Caco-2 (cell line): ENCODE results near the gene PDRG1. TPM values are rescaled to one million over a fixed set of nuclear protein-coding genes. Genes with fewer than 3 reads are reported as not detected.

ENCODE experiments used
- BruUV-seq: library from RNA; stranded (reverse); fragments of 400-500 nt; replicated peaks from 2 replicates; lab custom pipeline; 2021; lab: Mats Ljungman, UMichigan
- CTCF ChIA-PET: fragments of 300-600 bp; sonication (Branson Sonifier 250); formaldehyde crosslinking; loops from one replicate; lab custom pipeline; 2022; ENCODE audit warnings: antibody characterized with exemption; lab: Charles Lee
- POLR2A ChIA-PET: fragments of 300-600 bp; sonication (Branson Sonifier 250); formaldehyde crosslinking; loops from one replicate; lab custom pipeline; 2022; ENCODE audit warnings: antibody characterized with exemption; lab: Charles Lee
- DNase-seq, 2 experiments: peaks; one replicate each; pipeline versions ENCODE4 v3.0.0 to v3.0.0-alpha.2; 2020 to 2022
- H3K27me3 ChIP-seq: replicated peaks from 2 replicates; pipeline ENCODE4 v1.6.0; 2011; ENCODE audit warnings: low read length; ENCODE audit not compliant: control insufficient read depth, insufficient read depth
- H3K36me3 ChIP-seq: 2 replicates; pipeline ENCODE4 v1.5.1; 2011; ENCODE audit warnings: low read length; ENCODE audit not compliant: control insufficient read depth, insufficient read depth
- H3K4me1 ChIP-seq: fragments of 250-450 bp; sonication (Bioruptor Pico); 2 replicates; pipeline ENCODE4 v1.5.1; 2020; ENCODE audit warnings: mild to moderate bottlenecking
- H3K4me3 ChIP-seq: 2 replicates; pipeline ENCODE4 v1.5.1; 2011; ENCODE audit warnings: low read depth, mild to moderate bottlenecking, control low read depth, low read length
- H3K9me3 ChIP-seq: fragments of 250-450 bp; sonication (Bioruptor Pico); 2 replicates; pipeline ENCODE4 v1.5.1; 2020; ENCODE audit warnings: mild to moderate bottlenecking, moderate library complexity
- H3K27ac Mint-ChIP-seq: one replicate; pipeline ENCODE4 v1.8.0; 2022; ENCODE audit warnings: mixed read lengths; ENCODE audit not compliant: unreplicated experiment
- H3K27me3 Mint-ChIP-seq: one replicate; pipeline ENCODE4 v1.8.0; 2022; ENCODE audit warnings: mixed read lengths; ENCODE audit not compliant: insufficient read depth, unreplicated experiment
- H3K36me3 Mint-ChIP-seq: one replicate; pipeline ENCODE4 v1.8.0; 2022; ENCODE audit warnings: mild to moderate bottlenecking, mixed read lengths; ENCODE audit not compliant: insufficient read depth, unreplicated experiment
- H3K4me1 Mint-ChIP-seq: one replicate; pipeline ENCODE4 v1.8.0; 2022; ENCODE audit warnings: low read depth, mixed read lengths; ENCODE audit not compliant: unreplicated experiment
- H3K4me3 Mint-ChIP-seq: one replicate; pipeline ENCODE4 v1.8.0; 2022; ENCODE audit warnings: mild to moderate bottlenecking, moderate library complexity, mixed read lengths; ENCODE audit not compliant: unreplicated experiment
- H3K9me3 Mint-ChIP-seq: one replicate; pipeline ENCODE4 v1.8.0; 2022; ENCODE audit warnings: mixed read lengths; ENCODE audit not compliant: unreplicated experiment
- intact Hi-C: fragments of 100-400 bp; cut with micrococcal nuclease; formaldehyde crosslinking; loops from one replicate; pipeline ENCODE4 v1.10.0; 2022; ENCODE audit not compliant: unreplicated experiment
- total RNA-seq: library from RNA; stranded (reverse); gene quantifications from 2 replicates; pipeline ENCODE4 v1.2.3, GENCODE V29; 2022
- TF ChIP-seq, protein P1 (sequence below), 2 experiments: fragments of 200-600 bp in 1 of 2; IDR thresholded peaks; 1 replicate in 1 of 2; 2 replicates in 1 of 2; pipeline versions ENCODE4 v1.5.1 to v1.8.0; 2011 to 2022; ENCODE audit warnings: antibody characterized with exemption in 1 of 2, control low read depth in 1 of 2, inconsistent platforms in 1 of 2, low read depth in 1 of 2, low read length in 1 of 2, mild to moderate bottlenecking in 1 of 2, moderate library complexity in 1 of 2; ENCODE audit not compliant: insufficient read depth in 1 of 2, severe bottlenecking in 1 of 2, unreplicated experiment in 1 of 2

PDRG1 gene
- total RNA-seq, 1 experiment from 2014 or later = 56.8 TPM

DNA sequence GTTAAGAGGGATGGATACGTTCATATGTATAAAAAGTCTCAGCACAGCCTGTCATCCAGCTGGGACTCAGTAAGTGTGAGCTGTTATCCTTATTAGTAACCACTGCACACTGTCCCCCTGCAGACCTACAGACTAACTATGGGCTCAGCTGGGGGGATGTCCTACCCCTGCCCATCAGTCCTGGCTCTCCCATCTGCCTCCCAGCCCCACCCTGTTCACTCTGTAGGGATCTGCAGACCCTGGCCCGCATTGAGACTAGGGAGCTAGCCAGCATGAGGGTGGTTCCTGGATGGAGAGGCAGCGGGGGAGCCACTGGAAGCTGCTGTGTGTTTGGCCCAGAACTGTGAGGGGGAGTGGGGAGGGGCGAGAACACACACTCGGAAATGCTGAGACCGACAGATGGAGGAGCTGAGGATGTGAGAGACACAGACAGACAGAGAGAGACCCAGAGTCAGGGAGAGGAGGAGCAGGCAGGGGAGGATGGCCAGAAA, 33.2 kb upstream of the PDRG1 start:
- Mint-ChIP-seq H3K36me3 (no peaks in the 10 kb centered on the region), H3K27me3 (peaks cover 23% of the 10 kb centered on the region), H3K4me1 (no peaks in the 10 kb centered on the region), H3K27ac (no peak overlapping the region), H3K9me3 (no peaks in the 10 kb centered on the region), H3K4me3 (no peak overlapping the region)
- POLR2A ChIA-PET = no interaction called here
- intact Hi-C loops = no loop called here
- H3K4me3 ChIP-seq = no peak overlapping the region
- H3K36me3 ChIP-seq = no peaks in the 10 kb centered on the region
- DNase-seq = no peak
- CTCF ChIA-PET = interaction anchor here (0.6 to 1.5 kb wide), 4 partner anchors 33 to 151 kb away, joined by 3 to 7 read pairs (median 4); partner anchors contain the start of gene PDRG1
- no peaks in the 10 kb centered on the region for H3K4me1 ChIP-seq
- H3K27me3 ChIP-seq = no peaks in the 10 kb centered on the region
- TF ChIP-seq, protein P1, sequence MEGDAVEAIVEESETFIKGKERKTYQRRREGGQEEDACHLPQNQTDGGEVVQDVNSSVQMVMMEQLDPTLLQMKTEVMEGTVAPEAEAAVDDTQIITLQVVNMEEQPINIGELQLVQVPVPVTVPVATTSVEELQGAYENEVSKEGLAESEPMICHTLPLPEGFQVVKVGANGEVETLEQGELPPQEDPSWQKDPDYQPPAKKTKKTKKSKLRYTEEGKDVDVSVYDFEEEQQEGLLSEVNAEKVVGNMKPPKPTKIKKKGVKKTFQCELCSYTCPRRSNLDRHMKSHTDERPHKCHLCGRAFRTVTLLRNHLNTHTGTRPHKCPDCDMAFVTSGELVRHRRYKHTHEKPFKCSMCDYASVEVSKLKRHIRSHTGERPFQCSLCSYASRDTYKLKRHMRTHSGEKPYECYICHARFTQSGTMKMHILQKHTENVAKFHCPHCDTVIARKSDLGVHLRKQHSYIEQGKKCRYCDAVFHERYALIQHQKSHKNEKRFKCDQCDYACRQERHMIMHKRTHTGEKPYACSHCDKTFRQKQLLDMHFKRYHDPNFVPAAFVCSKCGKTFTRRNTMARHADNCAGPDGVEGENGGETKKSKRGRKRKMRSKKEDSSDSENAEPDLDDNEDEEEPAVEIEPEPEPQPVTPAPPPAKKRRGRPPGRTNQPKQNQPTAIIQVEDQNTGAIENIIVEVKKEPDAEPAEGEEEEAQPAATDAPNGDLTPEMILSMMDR (IDR thresholded peaks at IDR 0.05; ENCODE audit: insufficient read depth in 1 of 2, low read depth in 1 of 2, low read length in 1 of 2, severe bottlenecking in 1 of 2, unreplicated experiment in 1 of 2) = no peak
- no TSS peak for BruUV-seq
- H3K9me3 ChIP-seq = no peaks in the 10 kb centered on the region

DNA sequence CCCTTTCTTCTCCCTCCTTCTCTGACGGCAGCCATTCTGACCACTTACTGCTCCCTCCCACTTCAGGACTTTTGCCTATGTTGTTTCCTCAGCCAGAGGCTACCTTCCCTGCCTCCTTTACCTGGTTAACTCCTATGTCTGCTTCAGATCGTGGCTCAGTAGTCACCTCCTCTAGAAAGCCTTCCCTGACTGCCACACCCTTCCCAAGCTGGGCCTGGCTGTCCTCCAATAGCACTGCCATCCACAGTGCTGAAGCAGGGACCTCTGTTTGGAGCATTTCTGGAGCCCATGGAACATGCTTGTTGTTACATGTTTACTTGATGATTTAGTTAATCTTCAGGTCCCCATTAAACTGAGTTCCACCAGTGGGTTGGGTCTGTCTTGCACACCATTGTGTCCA, 29.9 kb upstream of the PDRG1 start:
- no peak overlapping the region for H3K4me3 Mint-ChIP-seq
- H3K36me3 Mint-ChIP-seq = no peaks in the 10 kb centered on the region
- H3K27me3 Mint-ChIP-seq = peaks cover 30% of the 10 kb centered on the region
- ChIA-PET POLR2A (no interaction called here), CTCF (interaction anchor here (1.1 kb wide), 1 partner anchor 36 kb away, joined by 4 read pairs; no protein-coding TSS in a partner anchor)
- no peak overlapping the region for H3K27ac Mint-ChIP-seq
- no TSS peak for BruUV-seq
- TF ChIP-seq, protein P1 (IDR thresholded peaks at IDR 0.05; ENCODE audit: insufficient read depth in 1 of 2, low read depth in 1 of 2, low read length in 1 of 2, severe bottlenecking in 1 of 2, unreplicated experiment in 1 of 2) = no peak
- Histone ChIP-seq H3K36me3 (no peaks in the 10 kb centered on the region), H3K4me3 (no peak overlapping the region), H3K27me3 (0 out of 2 replicates have a peak, but pooled peaks cover 1% of the 10 kb centered on the region), H3K4me1 (no peaks in the 10 kb centered on the region), H3K9me3 (no peaks in the 10 kb centered on the region)
- no peaks in the 10 kb centered on the region for H3K9me3 Mint-ChIP-seq
- no peaks in the 10 kb centered on the region for H3K4me1 Mint-ChIP-seq
- DNase-seq = no peak
- intact Hi-C loops = no loop called here

DNA sequence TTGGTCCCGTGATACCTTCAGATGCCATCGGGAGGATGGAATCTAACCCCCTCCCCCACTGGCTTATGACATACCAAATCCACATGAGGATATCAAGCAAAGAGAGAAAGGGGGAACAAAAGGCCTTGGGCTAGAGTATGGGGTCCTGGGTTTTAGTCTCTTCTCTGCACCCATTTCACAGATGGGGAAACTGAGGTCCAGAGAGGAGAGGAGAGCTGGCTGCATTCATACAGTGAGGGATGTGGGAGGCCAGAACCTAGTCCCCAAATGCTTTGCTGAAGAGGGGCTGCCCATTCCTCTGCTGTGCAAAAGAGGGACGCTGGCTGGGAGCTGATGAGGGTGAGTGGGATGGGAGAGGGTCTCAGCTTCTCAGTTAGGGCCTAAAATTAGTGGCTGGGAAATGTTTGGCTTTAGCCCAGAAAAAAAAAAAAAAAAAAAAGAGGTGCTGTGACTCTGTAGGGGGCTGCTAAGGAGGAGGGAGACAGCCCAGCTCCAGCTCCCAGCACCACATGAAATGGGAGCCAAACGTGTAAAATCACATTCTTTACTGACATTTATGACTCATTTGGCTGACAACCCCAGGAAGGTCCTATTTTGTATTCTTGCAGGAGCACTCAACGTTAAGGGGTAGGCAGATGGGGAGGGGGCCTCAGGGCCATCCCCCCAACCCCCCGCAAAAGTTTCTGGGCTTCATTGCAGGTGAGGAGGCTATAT, 28.0 kb upstream of the PDRG1 start:
- Mint-ChIP-seq H3K27me3 (peaks cover 37% of the 10 kb centered on the region), H3K36me3 (no peaks in the 10 kb centered on the region), H3K4me3 (no peak overlapping the region), H3K27ac (no peak overlapping the region), H3K4me1 (no peaks in the 10 kb centered on the region), H3K9me3 (no peaks in the 10 kb centered on the region)
- Histone ChIP-seq H3K4me3 (no peak overlapping the region), H3K9me3 (no peaks in the 10 kb centered on the region), H3K4me1 (no peaks in the 10 kb centered on the region), H3K27me3 (0 out of 2 replicates have a peak, but pooled peaks cover 1% of the 10 kb centered on the region), H3K36me3 (no peaks in the 10 kb centered on the region)
- ChIA-PET CTCF (no interaction called here), POLR2A (no interaction called here)
- intact Hi-C loops = loop anchor here (5.0 kb wide), 1 partner anchor 112 kb away; no protein-coding TSS in a partner anchor
- no TSS peak for BruUV-seq
- TF ChIP-seq, protein P1 (IDR thresholded peaks at IDR 0.05; ENCODE audit: insufficient read depth in 1 of 2, low read depth in 1 of 2, low read length in 1 of 2, severe bottlenecking in 1 of 2, unreplicated experiment in 1 of 2) = no peak
- DNase-seq = no peak
